Coronary artery (tissue), 2 donors: ENCODE measurements around the gene SLC38A5.
A peak's percentile ranks its signal among the peaks of the same experiment; 100 is the strongest.

ENCODE experiments used
- DNase-seq: peaks from one replicate; pipeline ENCODE4 v3.0.0-alpha.2; 2017; ENCODE audit warnings: low spot score
- H3K27ac ChIP-seq, 2 donors: fragments of 200-600 bp; sonication (generic); one replicate each; pipeline ENCODE4 v1.5.1; 2016 to 2019
- H3K4me3 ChIP-seq: fragments of 200-600 bp; sonication (generic); 2 replicates; pipeline ENCODE4 v1.5.1; 2016; ENCODE audit warnings: mild to moderate bottlenecking, moderate library complexity
- TF ChIP-seq, protein P1 (sequence below): fragments of 200-600 bp; sonication (generic); IDR thresholded peaks from one replicate; pipeline ENCODE4 v1.5.1; 2019; ENCODE audit warnings: antibody characterized with exemption

Gene SLC38A5

GRCh38 chrX:48480583-48480982 lies 10.5 kb upstream of the SLC38A5 start:
- TF ChIP-seq, protein P1, sequence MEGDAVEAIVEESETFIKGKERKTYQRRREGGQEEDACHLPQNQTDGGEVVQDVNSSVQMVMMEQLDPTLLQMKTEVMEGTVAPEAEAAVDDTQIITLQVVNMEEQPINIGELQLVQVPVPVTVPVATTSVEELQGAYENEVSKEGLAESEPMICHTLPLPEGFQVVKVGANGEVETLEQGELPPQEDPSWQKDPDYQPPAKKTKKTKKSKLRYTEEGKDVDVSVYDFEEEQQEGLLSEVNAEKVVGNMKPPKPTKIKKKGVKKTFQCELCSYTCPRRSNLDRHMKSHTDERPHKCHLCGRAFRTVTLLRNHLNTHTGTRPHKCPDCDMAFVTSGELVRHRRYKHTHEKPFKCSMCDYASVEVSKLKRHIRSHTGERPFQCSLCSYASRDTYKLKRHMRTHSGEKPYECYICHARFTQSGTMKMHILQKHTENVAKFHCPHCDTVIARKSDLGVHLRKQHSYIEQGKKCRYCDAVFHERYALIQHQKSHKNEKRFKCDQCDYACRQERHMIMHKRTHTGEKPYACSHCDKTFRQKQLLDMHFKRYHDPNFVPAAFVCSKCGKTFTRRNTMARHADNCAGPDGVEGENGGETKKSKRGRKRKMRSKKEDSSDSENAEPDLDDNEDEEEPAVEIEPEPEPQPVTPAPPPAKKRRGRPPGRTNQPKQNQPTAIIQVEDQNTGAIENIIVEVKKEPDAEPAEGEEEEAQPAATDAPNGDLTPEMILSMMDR: no peak
- no peak for DNase-seq

GRCh38 chrX:48480142-48480541 lies 10.1 kb upstream of the SLC38A5 start:
- no peak overlapping the region for H3K4me3 ChIP-seq
- H3K27ac ChIP-seq: no peak overlapping the region
- no peak for DNase-seq
- TF ChIP-seq, protein P1: no peak

More at GRCh38 chrX:48480583-48480982, 10.5 kb upstream of the SLC38A5 start:
- Histone ChIP-seq H3K27ac (no peak overlapping the region), H3K4me3 (no peak overlapping the region)

DNA sequence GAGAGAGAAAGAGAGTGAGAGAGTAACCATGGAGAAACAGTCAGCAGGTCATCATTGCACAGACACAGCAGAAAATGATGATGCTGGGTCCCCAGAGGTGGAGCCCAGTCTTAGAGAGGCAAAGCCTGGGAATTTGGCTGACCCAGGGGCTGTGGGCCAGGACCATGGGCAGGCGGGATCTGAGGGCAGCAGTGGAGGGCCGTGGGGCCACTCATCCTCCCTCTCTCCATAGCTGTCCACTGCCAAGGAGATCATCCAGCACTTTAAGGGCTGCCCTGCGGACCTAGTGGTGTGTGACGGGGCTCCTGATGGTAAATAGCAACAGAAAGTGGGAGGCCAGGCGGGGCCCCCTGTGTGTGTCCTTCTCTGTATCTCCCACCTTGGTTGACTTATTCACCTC lies 8.7 kb upstream of the SLC38A5 start:
- DNase-seq: no peak
- TF ChIP-seq, protein P1: no peak
- Histone ChIP-seq H3K27ac (no peak overlapping the region), H3K4me3 (no peak overlapping the region)

- Histone ChIP-seq H3K27ac (no peak overlapping the region), H3K4me3 (no peak overlapping the region)
- TF ChIP-seq, protein P1: no peak
- no peak for DNase-seq
These were observed 8.1 kb upstream of the SLC38A5 start for GRCh38 chrX:48477960-48478755.

DNA sequence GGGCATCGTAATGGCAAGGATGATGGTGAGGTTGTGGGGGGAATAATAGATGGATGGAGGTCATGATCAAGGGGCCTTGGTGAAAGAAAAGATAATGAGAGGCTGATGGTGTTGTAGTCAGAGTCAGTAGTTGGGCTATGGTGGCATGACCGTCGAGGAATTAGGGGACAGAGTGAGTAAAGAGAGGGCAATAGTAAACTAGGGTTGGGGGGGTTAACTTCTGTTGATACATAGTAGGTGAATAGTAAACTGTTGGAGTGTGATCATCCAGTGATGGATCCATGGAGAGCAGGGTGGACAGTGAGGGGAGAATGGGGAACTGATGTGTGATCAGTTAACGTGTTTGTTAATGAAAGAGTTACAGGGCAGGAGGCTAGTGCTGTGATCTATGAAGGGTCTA lies 6.9 kb upstream of the SLC38A5 start:
- H3K27ac ChIP-seq: peak overlapping the region in 1 of 2 donors; percentile 92

GRCh38 chrX:48475774-48476577 lies 5.9 kb upstream of the SLC38A5 start, which contains the start of gene FTSJ1:
Gene FTSJ1 (plus strand): TSS chrX:48476199. CDS start chrX:48478048, 1,849 bp downstream.
- TF ChIP-seq, protein P1: no peak
- peak within 1 kb of the TSS; percentile 73 to 92 for H3K27ac ChIP-seq
- DNase-seq: peak; percentile 90
- H3K4me3 ChIP-seq: peak within 1 kb of the TSS; percentile 92

More for the DNA sequence above, 6.9 kb upstream of the SLC38A5 start:
- TF ChIP-seq, protein P1: no peak
- H3K4me3 ChIP-seq: peak overlapping the region; percentile 92
- no peak for DNase-seq
